ENCODE results near the gene MEN1.
A peak's percentile ranks its signal among the peaks of the same experiment; 100 is the strongest.

The MEN1 gene

DNA sequence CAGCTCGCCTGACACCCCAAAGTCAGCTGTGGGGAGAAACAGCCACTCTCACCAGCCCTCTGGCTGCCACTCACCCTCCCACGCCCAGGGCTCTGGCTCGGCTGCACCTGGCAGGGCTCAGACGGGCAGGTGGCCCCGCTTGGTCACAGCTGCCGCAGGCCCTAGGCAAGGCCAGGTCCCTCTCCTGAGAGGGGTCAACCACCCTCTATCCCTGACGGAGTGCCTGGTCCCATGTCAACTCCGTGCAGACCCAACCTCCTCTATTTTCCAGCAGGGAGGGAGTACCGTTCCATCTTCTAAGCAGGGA is 9.2 kb downstream of the MEN1 start:
- no peak for DNase-seq

DNA sequence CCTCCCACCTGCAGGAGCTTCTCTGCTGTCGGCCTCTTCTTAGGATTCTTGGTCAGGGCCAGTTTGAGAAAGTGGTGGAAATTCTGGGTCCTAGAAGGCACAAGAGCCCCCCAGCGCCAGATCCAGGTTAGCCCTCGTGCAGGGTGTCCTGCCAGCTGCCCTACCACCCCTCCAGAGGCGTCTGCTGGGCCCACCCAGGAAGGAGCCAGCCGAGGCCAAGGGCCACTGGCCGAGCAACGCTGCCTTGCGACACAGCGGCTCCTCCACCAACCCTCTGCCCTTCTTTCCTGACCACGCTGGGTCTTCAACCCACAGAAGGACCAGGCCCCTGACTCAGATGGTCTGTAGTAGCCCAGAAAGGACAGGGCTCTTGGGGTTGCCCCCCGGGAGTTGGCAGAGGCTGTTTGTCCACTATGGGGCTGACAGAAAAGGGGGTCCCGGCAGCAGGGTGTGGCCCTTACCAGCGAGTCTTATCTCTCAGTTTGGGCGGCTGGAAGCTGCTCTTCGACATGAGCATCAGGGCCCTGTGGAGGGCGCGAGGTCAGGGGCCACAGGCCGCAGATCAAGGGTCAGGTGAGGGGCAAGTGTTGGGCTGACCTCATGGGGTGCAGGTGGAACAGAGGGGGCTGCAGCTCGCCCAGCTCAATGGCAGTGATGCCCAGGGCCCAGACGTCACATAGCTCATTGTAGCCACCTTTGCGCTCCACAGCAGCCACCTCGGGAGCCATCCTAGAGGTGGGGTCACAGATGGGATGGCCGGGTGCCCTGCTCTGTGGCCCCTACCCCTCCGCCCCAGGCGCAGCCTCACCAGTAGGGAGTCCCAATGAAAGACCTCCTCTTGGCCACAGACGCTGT is 9.8 kb downstream of the MEN1 start:
- no peak for DNase-seq

DNA sequence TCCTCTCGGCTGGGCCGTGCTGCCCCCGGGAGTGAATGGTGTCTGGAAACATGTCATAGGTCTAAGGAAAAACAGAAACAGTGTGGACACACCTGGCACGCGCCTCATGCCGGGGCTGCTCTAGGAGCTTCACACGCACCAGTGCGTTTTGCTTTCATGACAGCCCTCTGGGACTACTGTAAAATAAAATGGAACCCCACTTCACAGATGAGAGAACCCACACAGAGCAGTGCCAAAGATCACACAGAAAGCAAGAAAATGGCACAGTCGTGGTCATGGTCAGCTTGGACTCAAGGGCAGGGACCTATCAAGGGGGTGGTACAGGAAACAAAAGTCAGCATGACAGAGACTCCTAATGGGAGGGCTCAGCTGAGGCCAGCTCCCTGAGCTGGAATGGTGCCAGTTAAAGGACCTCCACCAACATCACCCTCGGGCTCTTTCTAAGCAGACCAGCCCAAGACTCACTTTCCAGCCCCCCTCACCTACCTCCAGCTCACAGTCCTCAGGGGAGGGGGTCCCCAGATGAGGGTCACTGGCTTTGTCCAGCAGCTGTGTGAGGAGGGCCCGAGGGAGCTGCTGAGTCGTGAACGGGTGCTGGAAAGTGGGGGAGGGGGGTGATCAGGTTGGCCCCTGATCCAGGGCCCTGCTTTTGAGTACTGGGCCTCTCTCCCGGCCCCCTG is 10.6 kb downstream of the MEN1 start:
- DNase-seq: no peak

DNA sequence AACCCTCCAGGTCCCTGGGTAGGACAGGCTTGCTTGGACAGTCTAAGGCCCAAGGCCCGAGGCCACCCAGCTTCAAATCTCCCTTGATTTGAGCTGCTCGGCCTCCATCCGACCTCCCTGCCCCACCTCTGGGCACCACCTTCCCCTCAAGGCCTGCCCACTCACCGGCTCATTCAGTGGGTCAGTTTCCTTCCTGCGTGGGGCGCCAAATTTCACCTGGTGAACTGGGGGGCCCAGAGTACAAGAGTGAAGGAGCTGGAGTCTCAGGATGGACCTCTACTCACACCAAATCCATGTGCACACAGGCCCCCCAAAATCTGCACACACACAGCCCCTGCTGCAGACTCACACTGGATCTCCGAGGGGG is 11.1 kb downstream of the MEN1 start:
- DNase-seq: no peak

DNA sequence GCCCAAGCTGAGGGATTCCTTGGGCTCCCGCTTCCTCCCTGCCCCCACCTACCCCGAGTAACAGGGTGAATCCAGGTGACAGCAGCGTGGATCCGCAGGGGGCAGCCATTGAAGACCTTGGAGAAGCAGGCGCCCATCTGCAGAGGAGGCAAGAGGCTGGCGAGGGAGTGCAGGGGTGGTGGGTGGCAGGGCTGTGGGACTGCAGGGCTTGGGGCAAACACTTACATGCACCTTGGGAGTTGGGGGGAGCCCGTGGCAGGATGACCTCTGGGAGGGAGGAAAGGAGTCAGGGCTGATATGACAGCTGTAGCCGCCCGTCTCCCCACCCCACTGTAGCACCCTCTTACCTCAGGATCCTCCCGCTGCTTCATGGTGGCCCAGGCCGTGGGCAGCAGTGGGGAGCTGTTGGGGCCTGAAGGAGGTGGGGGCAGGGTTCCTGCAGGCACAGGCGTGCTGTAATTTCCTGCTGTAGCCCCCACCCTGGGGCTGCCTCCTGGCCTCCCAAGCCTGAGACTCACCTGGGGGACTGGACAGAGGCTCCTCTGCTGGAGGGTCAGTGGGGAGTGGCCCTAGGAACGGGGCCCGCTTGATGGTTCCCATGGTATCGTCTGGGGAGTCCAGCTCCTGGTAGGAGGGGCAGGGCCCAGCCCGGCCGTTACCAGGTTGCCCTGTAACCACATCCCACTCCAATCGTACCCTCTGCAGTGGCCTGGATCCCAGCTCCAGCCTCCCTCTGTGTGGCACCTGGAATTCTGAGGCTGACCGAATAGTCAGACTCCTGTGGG is 13.4 kb downstream of the MEN1 start:
- no peak for DNase-seq

DNA sequence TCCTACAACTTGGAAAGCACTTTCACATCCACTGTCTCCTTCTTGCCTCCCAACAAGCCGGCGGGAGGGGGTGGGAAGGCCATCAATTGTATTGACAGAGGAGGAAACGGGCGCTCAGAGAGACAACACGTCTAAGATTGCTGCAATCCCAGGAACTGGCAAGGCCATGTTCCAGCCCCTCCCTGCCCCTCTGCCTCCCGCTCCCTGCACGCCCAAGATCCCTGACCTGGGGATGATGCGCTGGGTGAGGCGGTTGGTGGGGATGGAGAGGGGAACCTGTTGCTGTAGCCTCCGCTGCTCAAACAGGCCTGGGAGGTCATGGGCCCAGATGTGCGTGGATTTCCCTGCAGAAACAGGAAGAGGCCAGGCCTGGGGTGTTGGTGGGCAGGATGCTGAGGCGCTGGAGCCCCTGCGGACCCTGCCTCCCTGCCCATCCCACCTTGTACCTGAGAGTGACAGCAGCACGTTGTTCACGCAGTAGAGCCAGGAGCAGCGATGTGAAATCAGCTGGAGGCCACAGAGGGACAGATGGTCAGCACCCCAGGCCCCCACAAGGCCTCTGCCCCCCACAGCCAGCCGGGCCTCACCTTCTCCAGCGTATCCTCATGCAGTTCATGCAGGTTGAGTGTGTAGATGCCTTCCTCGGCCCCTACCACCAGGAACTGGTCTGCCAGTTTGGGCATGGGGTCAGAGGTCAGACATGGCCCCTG is 14.1 kb downstream of the MEN1 start:
- no peak for DNase-seq

DNA sequence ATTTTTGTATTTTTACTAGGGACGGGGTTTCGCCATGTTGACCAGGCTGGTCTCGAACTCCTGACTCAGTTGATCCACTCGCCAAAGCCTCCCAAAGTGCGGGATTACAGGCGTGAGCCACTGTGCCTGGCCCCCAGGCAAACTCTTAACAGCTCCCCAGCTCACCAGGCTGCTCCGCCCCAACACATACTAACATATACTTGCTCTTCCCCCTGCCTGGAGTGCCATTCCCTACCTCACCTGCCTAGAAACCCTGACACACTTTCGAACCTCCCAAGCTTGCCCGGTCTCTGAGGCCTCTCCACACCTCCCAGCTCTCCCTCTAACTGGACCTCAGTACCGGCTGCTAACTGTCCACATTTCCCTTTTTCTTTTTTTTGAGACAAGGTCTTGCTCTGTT is 15.8 kb downstream of the MEN1 start:
- DNase-seq: no peak

DNA sequence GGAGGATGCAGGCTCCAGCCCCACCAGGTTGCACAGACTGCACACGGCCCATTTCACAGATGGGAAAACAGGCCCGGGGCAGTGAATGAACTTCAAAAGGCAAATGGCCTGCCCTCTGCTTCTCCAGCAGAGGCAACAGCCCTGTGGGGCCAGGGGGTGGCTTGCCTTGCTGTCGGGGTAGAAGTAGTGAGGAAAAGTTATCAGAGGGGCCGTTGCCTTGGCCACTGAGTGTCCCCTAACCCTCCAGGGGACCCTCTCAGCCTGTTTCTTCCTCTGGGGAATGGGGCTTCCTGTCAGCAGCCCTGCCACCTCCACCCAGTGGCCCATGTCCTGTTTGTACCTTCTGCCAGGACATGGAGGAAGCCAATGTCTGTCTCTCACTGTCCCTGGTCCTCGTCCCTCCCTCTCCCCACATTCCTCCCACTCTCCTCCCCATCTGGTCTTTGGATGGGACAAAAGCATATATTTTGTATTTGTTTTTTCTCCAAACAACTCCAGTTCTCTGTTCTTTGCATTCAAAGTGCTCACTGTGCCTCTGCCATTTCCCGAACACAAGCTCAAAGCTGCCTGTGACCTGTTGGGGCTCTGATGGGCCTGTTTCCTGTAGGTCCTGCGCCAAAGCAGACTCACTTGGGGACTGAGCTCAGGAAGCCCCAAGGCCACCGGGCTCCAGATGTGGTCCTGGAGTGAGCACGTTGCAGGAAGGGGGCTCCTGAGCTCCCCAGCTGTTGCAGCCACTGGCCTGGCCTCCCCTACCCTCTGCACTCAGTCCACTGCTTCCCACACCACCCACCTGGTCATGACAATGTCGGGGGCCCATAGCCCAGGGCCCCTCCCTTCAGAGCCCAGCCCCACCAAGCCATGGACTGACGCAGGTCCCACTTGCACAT is 16.8 kb downstream of the MEN1 start:
- no peak for DNase-seq

DNA sequence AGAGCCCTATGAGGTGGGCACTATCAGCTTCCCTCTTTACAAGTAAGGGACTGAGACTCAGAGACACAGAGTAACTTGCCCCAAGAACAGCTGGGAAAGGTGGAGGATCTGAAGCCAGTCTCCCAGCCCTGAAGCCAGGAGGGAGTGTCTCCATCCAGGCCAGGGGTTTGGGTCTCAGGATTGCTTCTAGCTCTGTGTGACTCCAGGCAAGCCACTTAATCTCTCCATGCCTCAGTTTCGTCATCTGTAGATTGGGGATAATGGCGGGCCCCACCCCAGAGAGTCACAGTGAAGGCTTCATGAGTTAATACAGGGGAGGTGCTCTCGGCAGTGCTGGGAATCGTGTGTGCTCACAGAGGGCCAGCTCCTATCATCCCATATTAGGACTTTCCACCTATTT is 17.9 kb downstream of the MEN1 start:
- no peak for DNase-seq

DNA sequence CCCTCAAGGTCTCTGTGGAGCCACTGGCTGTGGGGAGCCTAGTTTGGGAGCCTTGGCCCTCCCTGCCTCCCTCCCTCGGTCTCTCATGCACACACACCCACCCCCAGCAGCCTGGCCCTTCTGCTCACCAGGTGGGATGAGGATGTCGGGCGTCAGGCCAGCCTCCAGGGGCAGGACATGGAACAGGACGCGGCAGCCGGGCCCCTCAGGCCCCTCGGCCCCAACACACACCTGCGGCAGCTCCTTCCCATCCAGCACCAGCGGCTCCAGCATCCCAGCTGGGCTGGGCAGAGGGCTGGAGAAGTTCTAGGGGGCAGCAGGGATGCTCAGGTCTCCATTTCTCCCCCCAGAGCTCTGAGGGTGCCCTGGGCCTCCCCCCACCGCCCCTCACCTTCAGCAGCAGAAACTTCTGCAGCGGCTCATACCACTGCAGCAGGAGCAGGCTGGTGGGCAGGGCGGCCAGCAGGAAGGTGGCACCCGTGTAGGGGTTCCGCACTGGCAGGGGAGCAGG is 18.5 kb downstream of the MEN1 start:
- no peak for DNase-seq

DNA sequence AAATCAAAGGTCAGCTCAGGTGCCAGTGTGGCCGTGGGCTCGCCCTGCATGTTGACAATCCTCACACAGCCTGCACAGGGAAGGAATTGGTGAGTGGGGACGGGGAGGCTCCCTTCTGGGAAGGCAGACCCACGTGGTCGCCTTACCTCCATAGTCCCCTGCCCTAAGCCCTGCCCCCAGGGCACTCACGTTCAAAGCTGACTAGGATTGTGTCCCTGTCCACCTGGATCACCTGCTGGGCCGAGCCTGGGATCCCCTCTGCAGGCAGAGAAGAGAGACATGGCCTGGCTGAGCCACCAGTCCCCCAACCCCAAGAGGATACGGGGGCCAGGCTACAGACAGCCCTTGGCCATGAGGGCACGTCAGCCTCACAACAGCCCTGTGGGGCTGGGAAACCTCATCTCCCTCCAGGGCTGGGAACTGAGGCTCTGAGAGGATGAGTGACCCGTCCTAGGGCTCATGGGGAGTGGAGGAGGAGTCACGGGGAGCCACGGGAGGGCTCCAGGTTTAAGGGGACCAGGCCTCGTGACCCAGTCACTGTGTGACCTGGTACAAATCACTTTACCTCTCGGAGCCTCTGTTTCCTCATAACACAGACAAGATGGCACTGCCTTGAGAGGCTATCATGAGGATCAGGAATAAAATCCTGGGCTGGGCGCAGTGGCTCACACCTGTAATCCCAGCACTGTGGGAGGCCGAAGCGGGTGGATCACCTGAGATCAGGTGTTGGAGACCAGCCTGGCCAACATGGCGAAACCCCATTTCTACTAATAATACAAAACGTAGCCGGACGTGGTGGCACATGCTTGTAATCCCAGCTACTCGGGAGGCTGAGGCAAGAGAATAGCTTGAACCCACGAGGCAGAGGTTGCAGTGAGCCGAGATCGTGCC is 19.9 kb downstream of the MEN1 start:
- no peak for DNase-seq

DNA sequence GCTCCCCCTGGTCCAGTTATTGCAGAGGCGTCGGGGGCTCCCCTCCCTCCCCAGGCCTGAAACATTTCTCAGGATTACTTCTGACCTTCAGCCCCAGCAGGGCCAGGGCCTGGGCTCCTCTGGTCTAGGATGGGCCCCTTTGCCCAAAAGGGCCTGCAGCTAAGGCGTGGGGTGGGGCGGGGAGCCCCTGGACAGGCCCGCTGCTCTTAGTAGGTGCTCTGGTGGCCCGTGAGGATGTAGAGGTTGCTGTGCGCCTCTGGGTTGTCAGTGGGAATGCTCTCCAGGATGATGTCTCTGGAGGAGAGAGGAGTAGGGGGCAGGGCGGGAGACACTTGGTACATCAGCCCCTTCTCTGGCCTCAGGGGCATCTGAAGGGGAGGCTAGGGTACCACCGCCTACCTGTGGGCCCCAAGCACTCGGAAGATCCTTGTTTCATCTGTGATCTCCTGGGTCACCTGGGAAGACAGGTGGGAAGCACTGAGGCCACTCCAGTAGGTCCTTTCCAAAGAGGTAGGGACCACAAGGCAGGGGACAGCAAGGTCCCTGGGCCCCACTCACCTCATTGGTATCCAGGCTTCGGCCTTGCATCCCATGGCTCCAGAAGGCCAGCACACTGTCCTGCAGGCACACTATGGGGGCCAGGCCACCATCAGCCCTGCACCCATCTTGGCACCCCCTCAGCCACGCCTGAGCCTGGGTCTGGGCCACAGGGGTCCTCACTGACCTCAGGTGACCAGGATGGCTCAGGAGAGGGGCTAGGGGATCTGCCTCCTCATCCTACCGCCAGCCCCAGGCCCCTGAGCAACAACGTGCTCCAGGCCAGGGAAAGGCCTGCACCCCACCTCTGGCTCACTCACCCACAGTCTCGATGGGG is 20.8 kb downstream of the MEN1 start:
- no peak for DNase-seq

DNA sequence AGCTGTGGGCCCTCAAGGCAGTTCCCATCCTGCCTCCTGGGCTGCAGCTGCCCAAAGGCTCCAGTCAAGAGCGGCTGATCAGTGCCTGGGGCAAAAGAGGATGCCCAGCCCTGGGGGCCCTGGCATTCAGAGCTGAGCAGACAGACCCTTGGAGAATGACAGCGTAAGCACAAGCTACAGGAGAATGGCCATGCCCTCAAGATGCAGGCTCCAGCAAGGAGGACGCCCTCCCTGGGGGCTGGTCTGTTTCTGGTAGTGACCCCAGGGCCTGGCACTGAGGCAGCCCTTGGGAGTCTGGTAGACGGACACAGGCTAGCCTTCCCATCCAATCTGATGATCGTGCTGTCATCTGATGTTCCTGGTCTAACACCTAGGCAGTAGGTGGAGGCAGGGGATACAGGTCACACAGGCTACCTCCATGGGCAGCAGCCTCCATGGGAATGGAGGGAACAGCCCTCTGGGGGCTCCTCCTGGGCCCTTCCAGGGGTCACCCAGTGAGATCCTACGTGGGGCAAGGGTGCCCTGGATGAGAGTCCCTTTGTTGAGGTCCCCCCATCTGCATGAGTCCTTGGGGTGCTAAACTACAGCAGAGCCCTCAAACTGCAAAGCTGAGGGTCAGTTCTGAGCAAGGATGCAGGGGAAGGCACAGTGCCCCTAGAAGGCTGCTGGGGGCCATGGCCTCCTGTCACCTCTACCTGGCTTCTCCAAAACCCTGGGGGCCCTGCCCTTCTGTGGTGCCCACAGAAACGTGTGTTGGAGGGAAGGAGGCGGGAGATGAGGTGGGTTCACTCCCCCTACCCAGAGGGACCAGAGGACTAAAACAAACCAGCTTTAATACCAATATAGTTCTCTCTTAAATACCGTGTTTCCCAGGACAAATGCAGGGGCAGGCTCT is 21.8 kb downstream of the MEN1 start:
- DNase-seq: no peak

DNA sequence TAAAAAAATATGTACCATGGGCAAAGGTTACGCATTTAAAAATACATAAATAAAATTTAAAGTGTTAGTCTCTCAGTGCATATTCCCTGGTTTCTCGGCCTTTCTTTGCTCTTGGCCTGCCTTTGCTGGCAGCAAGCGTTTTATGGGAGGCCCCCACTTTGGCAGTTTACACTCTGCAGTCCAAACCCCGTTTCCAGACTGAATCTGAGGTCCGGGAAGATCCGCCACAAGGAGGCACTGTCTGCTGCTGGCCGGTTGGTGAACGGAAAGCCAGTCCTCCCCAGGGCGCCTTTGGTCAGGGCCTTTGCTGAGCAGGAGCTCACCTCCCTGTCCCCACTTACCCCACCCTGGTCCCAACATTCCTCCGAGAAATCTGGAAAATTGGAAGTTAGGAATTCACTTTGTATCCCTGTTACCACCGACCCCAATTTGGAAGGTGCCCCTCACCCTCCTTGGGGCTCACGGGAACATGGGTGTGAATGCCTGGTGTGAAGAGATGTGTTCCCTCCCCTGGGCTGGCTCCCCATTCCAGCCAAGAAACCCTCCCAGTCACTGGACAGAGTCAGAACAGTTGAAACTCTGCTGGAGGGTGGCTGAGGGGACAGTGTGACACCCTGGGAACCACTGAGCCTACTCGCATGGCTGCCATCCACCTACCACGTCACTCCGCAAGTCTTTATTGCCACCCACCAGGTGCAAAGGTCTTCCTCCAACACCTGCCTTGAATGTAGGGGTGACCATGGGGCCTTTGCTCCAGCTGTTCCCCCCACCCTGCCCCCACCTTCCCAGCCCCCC is 22.6 kb downstream of the MEN1 start:
- peak; percentile 71 for DNase-seq

DNA sequence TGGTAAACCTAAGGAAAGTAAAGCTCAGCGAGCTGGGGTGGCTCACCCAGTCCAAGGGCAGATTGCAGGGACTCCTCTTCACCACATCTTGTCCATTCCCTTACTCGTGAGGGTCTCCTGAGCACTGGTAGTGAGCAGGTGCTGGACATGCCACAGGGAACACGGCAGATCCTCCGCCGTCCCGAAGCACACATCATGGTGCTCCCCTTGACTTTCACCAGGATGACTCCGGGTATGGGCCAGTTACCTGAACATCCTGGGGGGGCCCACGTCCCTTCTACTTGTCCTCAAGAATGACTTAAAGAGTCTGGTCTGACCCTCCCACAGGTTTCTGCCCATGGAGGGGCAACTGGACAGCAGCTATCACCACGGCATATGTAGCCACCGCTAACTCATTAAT is 24.0 kb downstream of the MEN1 start:
- no peak for DNase-seq

DNA sequence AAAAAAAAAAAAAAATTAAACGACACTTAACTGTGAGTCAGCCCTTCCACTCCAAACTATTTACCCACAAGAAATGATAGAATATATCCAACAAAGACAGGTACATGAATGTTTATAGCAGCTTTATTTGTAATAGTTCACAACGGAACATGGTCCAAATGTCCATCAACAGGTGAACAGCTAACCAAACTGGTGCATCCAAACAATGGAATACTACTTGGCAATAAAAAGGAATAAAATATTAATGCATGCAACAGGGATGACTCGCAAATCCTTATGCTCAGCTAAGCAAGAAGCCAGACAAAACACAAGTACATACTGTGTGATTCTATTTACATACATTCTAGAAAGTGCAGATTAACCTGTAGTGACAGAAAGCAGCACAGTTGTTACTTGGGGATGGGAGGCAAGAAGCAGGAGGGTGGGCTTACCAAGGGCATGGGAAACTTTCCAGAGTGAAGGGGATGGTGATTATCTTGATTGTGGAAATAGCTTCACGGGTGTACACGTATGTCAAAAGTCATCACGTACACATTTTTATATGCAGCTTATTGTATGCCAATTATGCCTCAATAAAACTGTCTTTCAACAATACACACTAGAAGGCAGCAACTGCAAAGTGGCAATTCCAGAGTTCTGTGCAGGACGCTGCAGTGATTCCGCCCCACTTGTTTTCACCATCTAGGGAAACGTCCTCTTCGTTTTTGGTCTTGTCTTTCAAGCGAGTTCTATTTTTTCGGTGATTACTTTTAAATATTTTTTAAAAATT is 25.4 kb downstream of the MEN1 start:
- no peak for DNase-seq
